ENCODE data around the gene ACSL3.

ACSL3 gene

DNA sequence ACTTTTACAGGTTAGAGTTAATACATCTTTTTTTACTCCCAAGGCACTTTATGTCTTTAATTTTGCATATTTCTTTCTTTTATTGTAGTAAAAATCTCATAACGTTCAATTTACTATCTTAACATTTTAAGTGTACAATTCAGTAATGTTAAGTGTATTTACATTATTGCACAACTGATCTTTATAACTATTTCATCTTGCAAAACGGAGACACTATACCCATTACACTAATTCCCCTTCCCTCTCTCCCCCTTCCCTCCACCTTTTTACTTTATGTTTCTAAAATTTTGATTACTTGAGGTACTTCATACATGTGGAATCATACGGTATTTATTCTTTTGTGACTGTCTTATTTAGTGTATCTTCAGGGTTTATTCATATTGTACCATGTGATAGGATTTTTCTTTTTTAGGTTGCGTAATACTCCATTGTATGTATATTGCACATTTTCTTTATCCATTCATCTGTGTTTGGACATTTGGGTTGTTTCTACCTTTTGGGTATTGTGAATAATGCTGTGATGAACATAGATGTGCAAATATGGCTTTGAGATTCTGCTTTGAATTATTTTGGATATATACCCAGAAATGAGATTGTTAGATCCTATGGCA, 75.0 kb downstream of the ACSL3 start:
- H3K4me3 Mint-ChIP-seq: no peak overlapping the region

DNA sequence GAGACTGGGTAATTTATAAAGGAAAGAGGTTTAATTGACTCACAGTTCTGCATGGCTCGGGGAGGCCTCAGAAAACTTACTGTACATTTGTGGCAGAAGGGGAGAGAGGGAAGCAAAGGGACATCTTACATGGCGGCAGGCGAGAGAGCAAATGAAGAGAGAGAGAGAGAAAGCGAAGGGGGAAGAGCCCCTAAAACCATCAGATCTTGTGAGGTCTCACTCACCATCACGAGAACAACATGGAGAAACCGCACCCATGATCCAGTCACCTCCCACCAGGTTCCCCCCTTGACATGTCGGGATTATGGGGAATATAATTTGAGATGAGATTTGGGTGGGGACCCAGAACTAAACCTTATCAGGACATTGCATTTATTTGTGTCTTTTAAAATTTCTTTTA, 75.9 kb downstream of the ACSL3 start:
- Mint-ChIP-seq H3K4me3 (no peak overlapping the region), H3K27ac (no peak overlapping the region), H3K36me3 (peaks cover 45% of the 10 kb centered on the region), H3K9me3 (peaks cover 6% of the 10 kb centered on the region), H3K4me1 (no peaks in the 10 kb centered on the region), H3K27me3 (no peaks in the 10 kb centered on the region)

More for the DNA sequence above, 75.0 kb downstream of the ACSL3 start:
- Mint-ChIP-seq H3K4me1 (no peaks in the 10 kb centered on the region), H3K9me3 (peaks cover 6% of the 10 kb centered on the region), H3K27ac (no peak overlapping the region), H3K36me3 (peaks cover 52% of the 10 kb centered on the region), H3K27me3 (no peaks in the 10 kb centered on the region)

DNA sequence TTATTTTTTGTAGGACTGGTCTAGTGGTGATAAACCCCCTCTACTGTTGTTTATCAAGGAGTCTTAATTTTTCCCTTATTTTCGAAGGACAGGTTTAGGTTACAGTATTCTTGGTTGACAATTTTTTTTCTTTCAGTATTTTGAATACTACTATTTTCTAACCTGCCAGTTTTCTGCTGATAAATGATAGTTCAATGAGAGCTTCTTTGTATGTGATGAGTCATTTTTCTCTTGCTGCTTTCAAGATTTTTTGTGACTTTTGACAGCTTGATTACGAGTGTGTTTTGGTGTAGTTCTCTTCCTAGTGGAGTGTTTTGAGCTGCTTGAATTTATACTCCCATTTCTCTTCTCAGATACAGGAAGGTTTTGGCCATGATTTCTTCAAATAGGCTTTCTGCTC, 77.5 kb downstream of the ACSL3 start:
- Mint-ChIP-seq H3K9me3 (peaks cover 6% of the 10 kb centered on the region), H3K27ac (no peak overlapping the region), H3K4me3 (no peak overlapping the region), H3K27me3 (no peaks in the 10 kb centered on the region), H3K36me3 (peaks cover 40% of the 10 kb centered on the region), H3K4me1 (peaks cover 3% of the 10 kb centered on the region)

DNA sequence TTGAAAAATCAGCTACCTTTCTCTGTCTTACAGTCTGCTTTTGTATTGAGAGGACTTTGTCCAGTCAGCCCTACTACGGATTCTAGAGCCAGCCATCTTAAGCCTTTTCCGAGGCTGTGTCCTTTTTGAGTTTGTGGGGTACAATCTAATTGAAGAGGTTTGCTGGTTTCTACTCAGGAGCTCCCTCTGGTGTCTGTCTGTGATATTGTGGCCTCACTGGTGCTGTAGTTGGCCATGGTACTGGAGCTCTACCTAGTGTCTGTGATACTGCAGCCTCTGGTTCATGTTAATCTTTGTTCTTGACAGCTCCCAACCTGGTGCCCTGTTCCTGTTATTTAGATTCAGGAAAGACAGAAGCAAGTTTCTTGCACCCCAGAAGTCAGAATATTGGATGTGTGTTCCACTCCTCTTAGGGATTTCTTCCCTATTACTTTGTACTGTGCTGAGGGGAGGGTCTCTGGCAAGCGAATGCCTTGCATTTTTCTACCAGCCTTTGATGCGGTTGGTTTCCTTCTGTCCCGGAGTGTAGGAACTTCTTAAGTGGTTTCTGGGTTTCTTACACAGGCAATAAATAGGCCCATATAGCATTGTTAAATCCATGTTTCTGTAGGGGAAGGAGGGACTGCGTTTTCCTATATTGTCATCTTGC, 78.5 kb downstream of the ACSL3 start:
- Mint-ChIP-seq H3K27me3 (no peaks in the 10 kb centered on the region), H3K36me3 (peaks cover 33% of the 10 kb centered on the region), H3K4me1 (peaks cover 3% of the 10 kb centered on the region), H3K9me3 (peaks cover 6% of the 10 kb centered on the region), H3K4me3 (no peak overlapping the region), H3K27ac (no peak overlapping the region)

DNA sequence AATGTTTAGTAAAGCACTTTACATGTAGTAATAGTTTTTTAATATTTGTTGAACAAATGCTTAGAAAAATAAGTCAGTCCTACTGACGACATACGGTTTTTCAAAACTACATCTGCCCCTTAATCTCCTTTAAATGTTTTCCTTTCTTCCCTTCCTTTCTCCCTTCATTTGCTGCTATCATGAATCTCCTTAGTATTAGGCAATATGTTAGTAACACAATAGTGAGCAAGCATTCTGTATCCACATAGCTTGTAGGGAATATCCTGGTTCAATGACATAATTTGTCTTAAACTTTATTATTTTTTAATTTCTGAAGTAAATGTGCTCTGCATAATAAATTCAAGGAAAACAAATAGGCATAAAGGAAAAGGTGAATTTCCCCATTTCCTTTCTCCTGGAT, 79.1 kb downstream of the ACSL3 start:
- peaks cover 6% of the 10 kb centered on the region for H3K9me3 Mint-ChIP-seq
- no peaks in the 10 kb centered on the region for H3K27me3 Mint-ChIP-seq
- peaks cover 27% of the 10 kb centered on the region for H3K36me3 Mint-ChIP-seq
- H3K4me3 Mint-ChIP-seq: no peak overlapping the region
- H3K27ac Mint-ChIP-seq: no peak overlapping the region
- H3K4me1 Mint-ChIP-seq: peaks cover 3% of the 10 kb centered on the region

DNA sequence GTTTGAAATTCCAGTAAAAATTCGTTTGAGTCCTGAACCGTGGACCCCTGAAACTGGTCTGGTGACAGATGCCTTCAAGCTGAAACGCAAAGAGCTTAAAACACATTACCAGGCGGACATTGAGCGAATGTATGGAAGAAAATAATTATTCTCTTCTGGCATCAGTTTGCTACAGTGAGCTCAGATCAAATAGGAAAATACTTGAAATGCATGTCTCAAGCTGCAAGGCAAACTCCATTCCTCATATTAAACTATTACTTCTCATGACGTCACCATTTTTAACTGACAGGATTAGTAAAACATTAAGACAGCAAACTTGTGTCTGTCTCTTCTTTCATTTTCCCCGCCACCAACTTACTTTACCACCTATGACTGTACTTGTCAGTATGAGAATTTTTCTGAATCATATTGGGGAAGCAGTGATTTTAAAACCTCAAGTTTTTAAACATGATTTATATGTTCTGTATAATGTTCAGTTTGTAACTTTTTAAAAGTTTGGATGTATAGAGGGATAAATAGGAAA, 80.7 kb downstream of the ACSL3 start:
- no peak overlapping the region for H3K4me3 Mint-ChIP-seq
- H3K27ac Mint-ChIP-seq: no peak overlapping the region
- no peaks in the 10 kb centered on the region for H3K27me3 Mint-ChIP-seq
- peaks cover 6% of the 10 kb centered on the region for H3K9me3 Mint-ChIP-seq
- H3K4me1 Mint-ChIP-seq: peaks cover 3% of the 10 kb centered on the region
- H3K36me3 Mint-ChIP-seq: peaks cover 17% of the 10 kb centered on the region

DNA sequence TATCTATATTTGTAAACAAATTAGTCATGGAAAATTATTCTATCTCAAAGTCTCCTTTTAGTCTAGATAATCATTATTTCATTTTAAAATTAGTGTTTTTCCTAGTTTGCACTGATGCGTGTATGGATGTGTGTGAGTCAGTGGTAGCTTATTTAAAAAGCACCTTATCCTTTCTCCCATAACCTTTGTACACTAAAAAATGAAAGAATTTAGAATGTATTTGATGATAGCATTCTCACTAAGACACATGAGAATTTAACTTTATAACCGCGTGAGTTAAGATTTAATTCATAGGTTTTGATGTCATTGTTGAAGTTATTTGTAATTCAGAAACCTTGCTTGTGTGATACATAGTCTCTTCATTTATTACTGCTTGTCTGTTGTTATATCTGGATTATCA, 81.7 kb downstream of the ACSL3 start:
- Mint-ChIP-seq H3K4me1 (peaks cover 3% of the 10 kb centered on the region), H3K9me3 (peaks cover under 1% of the 10 kb centered on the region), H3K4me3 (no peak overlapping the region), H3K36me3 (peaks cover 10% of the 10 kb centered on the region), H3K27me3 (no peaks in the 10 kb centered on the region), H3K27ac (no peak overlapping the region)

DNA sequence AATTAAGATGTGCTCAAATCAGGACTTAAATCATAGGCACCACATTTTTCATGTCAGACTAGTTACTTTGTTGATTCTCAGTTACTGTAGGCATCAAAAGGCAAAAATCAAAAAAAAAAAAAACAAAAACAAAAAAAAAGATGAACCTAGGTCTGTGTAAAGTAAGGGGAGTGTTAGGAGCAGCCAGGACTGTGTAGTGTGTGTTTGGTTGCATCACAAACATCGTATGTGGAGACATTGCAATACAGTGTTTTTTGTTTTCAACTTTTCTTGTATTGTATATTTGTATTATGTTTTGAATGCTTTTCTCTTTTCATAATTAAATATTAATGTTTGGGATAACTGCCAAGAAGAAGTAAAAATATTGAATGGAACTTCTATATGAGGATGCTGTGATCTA, 82.1 kb downstream of the ACSL3 start:
- H3K4me3 Mint-ChIP-seq: no peak overlapping the region
- no peaks in the 10 kb centered on the region for H3K9me3 Mint-ChIP-seq
- no peak overlapping the region for H3K27ac Mint-ChIP-seq
- peaks cover 3% of the 10 kb centered on the region for H3K4me1 Mint-ChIP-seq
- no peaks in the 10 kb centered on the region for H3K27me3 Mint-ChIP-seq
- peaks cover 6% of the 10 kb centered on the region for H3K36me3 Mint-ChIP-seq

DNA sequence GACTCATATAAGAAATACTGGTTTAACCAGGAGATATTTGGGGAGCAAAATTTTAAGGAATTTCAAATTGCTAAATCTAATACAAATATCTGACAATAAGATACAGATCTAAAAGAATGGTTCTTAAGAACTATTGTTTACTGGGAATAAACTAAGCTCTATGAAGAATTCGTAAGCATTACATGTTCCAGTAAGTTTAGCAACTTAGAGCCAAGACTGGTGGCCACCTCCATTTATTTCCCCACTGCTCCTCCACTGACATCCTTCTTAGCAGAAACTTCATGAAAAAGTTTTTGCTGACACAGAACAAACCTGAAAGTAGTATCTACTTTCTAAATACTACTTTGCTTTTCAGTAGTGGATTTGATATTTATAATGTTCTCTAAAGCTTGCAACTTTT, 83.0 kb downstream of the ACSL3 start:
- Mint-ChIP-seq H3K27me3 (no peaks in the 10 kb centered on the region), H3K36me3 (peaks cover 6% of the 10 kb centered on the region)

DNA sequence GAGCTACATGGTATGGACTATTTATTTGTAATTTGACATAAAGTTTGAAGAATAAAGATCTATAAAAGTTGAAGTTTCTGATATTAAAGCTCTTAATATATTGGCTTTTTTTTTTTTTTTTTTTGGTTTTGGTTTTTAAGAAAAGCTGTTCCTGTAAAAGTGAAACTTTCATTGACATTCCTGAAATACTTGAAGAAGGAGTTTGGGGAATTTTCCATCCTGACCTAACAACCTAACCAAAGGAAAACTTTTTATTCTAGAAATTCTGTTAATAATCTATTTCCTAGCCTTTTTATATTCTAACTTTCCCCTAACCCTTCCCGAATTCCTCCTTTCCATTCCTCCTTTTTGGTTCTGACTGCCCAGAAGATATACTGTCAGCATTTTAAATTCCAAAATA, 83.7 kb downstream of the ACSL3 start:
- peaks cover 3% of the 10 kb centered on the region for H3K4me1 Mint-ChIP-seq
- no peak overlapping the region for H3K27ac Mint-ChIP-seq
- no peak overlapping the region for H3K4me3 Mint-ChIP-seq
- H3K9me3 Mint-ChIP-seq: no peaks in the 10 kb centered on the region
- H3K27me3 Mint-ChIP-seq: no peaks in the 10 kb centered on the region
- H3K36me3 Mint-ChIP-seq: peaks cover 2% of the 10 kb centered on the region

More for the DNA sequence above, 83.0 kb downstream of the ACSL3 start:
- H3K4me3 Mint-ChIP-seq: no peak overlapping the region
- no peak overlapping the region for H3K27ac Mint-ChIP-seq
- peaks cover 3% of the 10 kb centered on the region for H3K4me1 Mint-ChIP-seq
- no peaks in the 10 kb centered on the region for H3K9me3 Mint-ChIP-seq

DNA sequence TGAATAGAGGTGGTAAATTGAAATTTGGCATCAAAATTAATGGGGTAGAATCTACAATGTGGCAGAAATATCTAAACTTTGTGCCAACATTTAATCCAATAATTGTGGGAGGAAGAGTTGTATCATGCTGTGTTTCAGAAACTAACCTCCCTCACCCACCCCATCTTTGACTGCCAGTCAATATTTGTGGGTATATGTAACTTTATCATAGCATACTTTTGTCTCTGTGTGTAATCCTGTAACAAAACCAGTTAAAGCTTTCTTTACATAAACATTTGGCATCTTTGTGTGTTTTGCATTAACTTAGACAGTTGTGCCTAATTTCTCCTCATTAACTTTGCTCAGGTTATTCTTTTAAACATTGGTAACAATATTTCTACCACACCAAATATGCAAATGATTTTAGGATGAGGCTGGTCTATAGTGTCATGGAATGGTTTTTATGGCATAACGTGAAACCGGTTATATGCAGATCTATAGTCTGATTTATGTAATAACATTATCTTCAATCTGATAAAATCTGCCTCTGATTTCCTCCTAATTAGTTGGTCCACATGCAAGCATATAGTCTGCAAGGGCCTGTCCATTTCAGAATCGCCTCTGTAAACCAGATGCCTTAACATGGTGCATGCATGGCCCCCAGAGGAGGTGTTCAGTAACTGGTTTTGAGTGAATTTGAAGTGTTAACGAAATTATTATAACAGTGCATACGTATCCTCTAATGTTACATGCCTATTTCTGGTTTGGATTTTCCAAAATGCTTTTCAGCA, 84.3 kb downstream of the ACSL3 start:
- Mint-ChIP-seq H3K27me3 (no peaks in the 10 kb centered on the region), H3K4me1 (peaks cover 3% of the 10 kb centered on the region), H3K4me3 (no peak overlapping the region), H3K27ac (no peak overlapping the region), H3K9me3 (no peaks in the 10 kb centered on the region), H3K36me3 (peaks cover 2% of the 10 kb centered on the region)

DNA sequence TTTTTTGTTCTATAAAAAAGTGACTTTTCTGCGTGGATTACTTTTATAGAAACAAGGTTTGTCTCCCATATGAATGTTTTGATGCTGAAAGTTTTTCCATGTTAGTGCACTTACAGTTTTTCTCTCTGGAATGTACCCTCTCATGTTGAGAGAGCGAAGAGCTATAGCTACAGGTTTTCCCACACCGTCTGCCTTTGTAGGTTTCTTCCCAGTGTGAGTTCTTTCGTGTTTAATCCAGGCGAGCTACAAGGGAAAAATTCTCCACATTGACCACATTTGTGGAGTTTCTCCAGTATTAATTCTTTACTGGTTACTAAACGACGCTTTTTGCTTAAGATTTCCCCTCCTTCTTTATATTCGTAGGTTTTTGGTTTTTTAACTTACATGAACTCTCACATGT, 85.1 kb downstream of the ACSL3 start:
- peaks cover 3% of the 10 kb centered on the region for H3K4me1 Mint-ChIP-seq

DNA sequence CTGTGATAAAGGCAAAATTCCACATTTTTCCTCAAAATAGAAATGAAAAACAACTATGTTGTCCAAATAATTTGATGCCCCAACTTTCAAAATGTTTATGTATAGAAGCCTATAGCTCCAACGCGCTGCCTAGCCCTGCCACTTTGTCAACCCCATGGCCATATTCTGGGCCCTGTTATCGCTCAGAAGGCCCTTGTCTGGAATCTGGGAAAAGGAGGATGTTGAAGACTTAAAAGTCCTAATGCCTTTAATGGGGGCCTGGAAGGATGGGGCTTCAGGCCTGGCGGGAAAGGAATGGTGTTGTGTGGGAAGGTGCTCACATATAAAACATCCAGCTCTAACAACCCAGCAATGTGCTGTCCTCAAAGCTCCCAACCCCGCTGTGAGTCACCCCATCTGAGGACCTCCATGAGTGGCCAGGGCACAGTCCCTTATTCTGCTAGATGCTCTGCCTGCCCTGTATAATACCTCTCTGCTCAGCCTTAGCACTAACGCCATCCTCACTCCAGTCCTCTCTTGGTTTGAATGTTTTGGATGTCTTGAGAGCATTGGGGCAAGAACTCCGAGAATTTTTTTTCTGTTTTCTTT, 86.0 kb downstream of the ACSL3 start:
- Mint-ChIP-seq H3K9me3 (no peaks in the 10 kb centered on the region), H3K4me3 (no peak overlapping the region), H3K4me1 (peaks cover 3% of the 10 kb centered on the region), H3K36me3 (peaks cover under 1% of the 10 kb centered on the region), H3K27ac (no peak overlapping the region), H3K27me3 (no peaks in the 10 kb centered on the region)

More for the DNA sequence above, 85.1 kb downstream of the ACSL3 start:
- H3K36me3 Mint-ChIP-seq: peaks cover 2% of the 10 kb centered on the region
- H3K4me3 Mint-ChIP-seq: no peak overlapping the region
- no peaks in the 10 kb centered on the region for H3K9me3 Mint-ChIP-seq
- H3K27ac Mint-ChIP-seq: no peak overlapping the region
- H3K27me3 Mint-ChIP-seq: no peaks in the 10 kb centered on the region

DNA sequence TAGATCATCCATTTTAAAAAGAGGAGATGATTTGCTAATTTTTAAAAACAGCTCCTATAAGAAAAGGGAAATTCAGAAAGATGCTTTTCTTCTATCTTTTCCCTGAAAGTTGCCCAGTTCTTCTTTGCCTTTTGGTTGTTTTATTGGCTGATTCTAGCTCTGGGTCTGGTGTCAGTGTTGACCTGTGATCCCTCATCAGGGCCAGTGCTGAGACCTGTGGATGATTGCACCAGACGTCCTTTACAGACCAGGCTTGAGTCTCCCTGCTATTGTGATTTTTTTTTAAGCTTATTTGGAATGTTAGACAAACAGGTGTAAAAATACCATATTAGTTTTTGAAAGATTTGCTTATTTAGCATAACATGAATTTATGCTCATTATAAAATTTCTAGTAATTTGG, 88.2 kb downstream of the ACSL3 start:
- Mint-ChIP-seq H3K9me3 (no peaks in the 10 kb centered on the region), H3K27me3 (peaks cover 4% of the 10 kb centered on the region), H3K36me3 (no peaks in the 10 kb centered on the region), H3K27ac (no peak overlapping the region), H3K4me1 (no peaks in the 10 kb centered on the region), H3K4me3 (no peak overlapping the region)

DNA sequence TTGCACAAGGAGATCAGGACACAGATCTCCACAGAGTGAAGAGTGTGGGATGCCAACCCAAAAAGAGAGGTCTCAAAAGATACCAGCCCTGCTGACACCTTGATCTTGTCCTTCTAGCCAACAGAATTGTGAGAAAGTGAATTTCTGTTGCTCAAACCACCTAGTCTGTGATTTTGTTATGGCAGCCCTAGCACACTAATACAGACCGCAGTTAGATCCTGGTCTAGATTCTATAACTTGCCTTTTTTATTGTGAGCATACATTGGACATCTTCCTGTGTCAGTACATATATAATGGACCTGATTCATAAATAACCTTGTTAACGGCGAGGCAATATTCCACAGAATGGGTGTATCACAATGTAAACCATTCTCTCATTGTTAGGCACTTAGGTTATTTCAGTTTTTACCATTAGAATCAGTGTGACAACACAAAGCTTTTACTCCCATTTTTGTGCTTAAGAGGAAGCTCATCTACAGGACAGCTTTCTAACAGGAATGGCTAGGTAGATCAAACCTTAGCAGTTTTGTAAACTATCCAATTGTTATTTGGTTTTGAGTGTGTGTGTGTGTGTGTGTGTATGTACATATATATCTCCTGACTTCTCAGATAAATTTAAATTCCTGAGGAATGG, 89.0 kb downstream of the ACSL3 start:
- H3K36me3 Mint-ChIP-seq: no peaks in the 10 kb centered on the region
- no peaks in the 10 kb centered on the region for H3K4me1 Mint-ChIP-seq
- peaks cover 4% of the 10 kb centered on the region for H3K27me3 Mint-ChIP-seq
- H3K27ac Mint-ChIP-seq: no peak overlapping the region
- no peaks in the 10 kb centered on the region for H3K9me3 Mint-ChIP-seq
- H3K4me3 Mint-ChIP-seq: no peak overlapping the region
